Neural progenitor cell (in vitro differentiated cells): ENCODE measurements around the gene WDR93.

Experiments
- CTCF ChIP-seq: fragments of 200-600 bp; sonication (generic); IDR thresholded peaks from 2 replicates; pipeline ENCODE4 v1.5.1; 2017; ENCODE audit warnings: antibody characterized with exemption, mild to moderate bottlenecking
- EZH2 ChIP-seq: fragments of 200-600 bp; sonication (generic); IDR thresholded peaks from 2 replicates; pipeline ENCODE4 v1.6.1; 2017; ENCODE audit warnings: antibody characterized with exemption, mild to moderate bottlenecking, moderate library complexity
- EZH2phosphoT487 ChIP-seq: fragments of 200-600 bp; sonication (generic); IDR thresholded peaks from 2 replicates; pipeline ENCODE4 v1.6.1; 2017; ENCODE audit warnings: antibody characterized with exemption

GRCh38 chr15:89731275-89731674 is 40.7 kb downstream of the WDR93 start:
- TF ChIP-seq CTCF (no peak), EZH2phosphoT487 (no peak), EZH2 (no peak)
